GM19351 (cell line): Measurements from ENCODE around the gene FTSJ3.
"Not testable (repeated sequence)": the region's sequence is repeated elsewhere in the genome, so short reads cannot be mapped to it uniquely, and the experiment has no call there.

ENCODE experiments used
- ATAC-seq: cut with Tn5 transposase; IDR thresholded peaks from one replicate; pipeline ENCODE4 v1.9.1; 2021; ENCODE audit warnings: mild to moderate bottlenecking, moderate library complexity; ENCODE audit not compliant: unreplicated experiment

Gene FTSJ3

DNA sequence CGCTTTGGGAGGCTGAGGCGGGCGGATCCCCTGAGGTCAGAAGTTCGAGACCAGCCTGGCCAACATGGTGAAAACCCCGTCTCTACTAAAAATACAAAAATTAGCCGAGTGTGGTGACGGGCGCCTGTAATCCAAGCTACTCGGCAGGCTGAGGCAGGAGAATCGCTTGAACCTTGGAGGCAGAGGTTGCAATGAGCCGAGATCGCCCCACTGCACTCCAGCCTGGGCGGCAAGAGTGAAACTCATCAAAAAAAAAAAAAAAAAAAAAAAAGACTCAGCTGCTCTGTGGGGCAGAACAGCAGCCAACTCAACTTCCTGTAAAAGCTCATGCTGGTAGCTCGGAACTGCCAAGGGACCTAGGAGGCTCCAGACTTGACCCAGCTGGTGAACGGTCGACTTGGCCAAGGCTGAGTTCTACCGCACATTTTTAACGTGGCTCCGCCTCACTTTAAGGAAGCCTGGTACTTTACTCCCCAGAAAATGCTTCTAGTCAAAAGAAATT, 16.0 kb upstream of the FTSJ3 start:
- not testable (repeated sequence) for ATAC-seq

DNA sequence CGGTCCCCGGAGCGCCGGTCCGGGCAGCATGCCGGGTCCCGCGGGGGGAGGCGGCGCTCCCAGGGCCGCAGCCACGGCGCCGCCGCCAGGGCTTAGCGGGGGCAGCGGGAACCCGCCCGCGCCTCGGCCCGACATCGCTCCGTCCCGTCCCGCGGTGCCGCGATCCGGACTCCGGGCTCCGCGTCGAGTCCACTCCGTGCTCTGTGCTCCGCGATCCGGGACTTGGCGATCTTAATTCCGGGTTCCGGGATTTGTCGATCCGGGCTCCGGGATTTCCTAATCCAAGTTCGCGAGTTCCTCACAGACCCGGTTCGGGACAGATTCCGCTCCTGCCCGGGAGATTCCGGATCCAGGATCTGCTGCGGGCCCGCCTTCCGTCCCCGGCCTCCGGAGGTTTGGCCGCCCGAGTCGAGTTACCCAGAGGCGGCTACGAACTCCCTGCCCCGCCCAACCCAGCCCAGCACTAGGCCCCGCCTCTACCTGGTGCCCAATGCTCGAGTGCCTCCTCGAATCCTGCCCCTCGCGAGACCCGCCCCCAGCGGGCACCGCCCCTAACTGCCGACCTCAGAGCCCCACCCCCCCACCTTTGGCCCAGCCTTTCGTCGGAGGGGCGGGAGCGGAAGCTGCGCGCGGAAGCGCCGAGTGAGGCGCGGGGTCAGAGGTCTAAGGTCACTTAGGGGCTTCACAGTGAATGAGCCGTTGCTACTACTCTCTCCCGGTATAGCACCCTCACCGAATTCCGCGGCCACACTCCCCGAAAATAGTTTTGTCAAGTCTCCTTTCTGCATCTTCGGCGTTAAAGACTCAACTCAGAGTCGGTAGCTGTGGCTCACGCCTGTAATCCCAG, 15.3 kb upstream of the FTSJ3 start, which contains the start of gene SMARCD2:
Gene SMARCD2, minus strand, starts transcription at position 146 of the 847 bp plus-strand sequence. Its CDS starts 11 bp downstream, at position 135.
- peak; percentile 73 for ATAC-seq

DNA sequence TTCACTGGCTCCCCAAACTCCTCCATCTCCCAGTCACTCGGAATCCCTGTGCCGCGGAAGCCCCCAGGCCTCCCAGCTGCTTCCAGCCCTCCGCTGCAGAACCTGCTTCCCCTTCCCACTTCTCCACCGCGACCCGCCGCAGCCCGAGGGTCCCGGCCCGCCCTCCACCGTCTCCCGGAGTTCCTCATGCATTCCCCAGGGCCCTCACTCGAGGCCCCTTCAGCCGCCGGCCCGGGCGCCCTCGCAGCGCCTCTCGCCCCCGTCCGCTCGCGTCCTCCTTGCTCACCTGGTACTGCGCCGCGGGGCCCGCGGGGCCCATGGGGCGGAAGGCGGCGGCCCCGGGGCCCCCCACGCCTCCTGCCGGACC, 14.7 kb upstream of the FTSJ3 start:
- peak; percentile 30 for ATAC-seq

DNA sequence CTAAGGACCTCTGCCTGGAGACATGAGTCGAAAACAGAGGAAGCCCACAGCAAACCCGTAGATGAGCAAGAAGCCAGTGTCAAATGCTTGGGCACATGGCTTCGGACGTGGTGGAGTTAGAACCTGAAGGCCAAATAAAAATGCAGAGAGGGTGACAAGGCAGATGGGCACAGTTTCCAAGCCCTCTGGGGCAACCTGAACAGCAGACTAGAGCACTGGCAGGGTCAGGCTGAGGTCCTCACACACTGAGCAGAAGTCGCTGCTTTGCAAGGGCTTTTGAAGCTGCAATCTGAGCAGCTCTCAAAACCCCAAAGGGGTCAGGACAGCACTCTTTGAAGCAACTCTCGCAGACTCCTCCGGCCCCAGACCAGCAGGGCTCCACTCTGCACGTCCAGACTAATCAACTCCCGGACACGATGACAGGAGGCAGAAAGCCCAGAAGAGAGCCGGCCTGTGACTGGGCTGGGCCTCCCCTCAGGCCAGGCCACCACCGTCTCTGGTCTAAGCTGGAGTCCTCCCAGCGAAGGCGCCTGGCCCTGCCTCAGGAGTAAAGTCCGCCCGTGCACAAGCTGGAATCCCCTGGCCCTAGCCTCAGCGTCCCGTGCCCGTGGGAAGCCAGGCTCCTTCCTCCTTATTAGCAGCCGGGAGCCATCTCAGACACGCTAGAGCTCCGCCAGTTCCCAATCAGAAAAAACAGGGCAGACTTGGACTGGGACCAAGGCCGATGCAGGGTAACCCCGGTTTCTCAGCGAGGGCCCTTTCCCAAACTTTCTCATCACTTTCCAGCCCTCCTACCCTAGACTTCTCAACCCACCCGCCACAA, 14.1 kb upstream of the FTSJ3 start:
- no peak for ATAC-seq

DNA sequence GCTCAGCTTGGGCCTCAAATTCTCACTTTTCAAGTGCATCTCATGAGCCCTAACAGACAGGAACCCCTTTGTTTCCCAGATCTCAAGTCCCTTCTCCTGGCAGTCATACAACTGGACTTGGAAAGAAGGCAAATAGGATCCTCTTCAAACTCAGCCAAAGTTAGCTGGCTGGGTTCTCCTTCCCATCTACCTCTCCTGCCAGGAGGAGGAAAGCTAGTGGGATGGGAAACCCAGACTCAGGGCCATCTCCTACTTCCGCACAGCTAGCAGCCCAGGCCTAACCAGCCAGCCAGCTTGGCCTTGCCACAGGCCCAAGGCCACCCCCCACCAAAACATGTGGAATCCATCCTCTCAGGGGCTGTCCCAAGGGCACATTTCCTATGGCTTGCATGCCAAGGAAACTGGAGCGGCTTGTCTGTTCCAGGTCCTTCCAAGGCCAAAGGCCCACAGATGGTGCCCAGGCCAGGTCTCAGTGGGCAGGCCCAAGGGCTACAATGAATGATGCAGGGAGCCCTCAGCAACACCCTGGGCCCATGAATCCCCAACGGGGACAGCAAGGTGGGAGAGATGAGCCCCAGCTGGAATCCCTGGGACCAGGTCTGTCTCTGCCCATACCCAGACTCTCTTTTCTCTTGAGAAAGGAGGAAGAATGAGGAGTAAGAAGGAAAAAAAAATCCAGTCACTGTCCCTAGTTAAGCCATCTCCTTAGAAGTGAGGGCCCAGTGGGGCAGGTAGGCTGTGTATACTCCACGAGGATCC, 13.3 kb upstream of the FTSJ3 start:
- ATAC-seq, result no peak

DNA sequence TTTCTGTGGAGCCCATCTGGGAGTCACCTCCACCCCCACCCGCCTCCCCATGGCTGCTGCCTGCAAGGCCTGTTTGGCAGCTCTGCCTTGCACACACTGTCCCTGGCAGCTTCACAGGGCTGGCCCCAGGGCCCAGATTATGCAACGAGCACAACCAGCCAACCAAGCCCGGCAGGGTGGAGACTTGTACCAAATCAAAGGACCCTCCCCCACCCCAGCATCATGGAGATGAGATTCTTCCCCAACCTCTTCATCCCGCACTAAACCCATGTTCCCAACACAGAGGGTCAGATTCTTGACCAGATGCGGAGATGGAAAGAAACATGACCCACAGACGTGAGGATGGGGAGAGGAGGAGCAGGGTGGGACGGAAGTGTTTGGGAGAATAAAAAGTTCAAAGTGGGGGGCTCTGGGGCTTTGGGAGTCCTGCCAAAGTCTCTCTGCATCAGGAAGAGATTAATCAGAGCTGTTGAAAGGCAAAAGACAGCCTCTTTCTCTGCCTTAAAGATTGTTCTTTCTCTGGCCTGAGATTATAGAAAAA, 11.2 kb upstream of the FTSJ3 start:
- ATAC-seq, result no peak

DNA sequence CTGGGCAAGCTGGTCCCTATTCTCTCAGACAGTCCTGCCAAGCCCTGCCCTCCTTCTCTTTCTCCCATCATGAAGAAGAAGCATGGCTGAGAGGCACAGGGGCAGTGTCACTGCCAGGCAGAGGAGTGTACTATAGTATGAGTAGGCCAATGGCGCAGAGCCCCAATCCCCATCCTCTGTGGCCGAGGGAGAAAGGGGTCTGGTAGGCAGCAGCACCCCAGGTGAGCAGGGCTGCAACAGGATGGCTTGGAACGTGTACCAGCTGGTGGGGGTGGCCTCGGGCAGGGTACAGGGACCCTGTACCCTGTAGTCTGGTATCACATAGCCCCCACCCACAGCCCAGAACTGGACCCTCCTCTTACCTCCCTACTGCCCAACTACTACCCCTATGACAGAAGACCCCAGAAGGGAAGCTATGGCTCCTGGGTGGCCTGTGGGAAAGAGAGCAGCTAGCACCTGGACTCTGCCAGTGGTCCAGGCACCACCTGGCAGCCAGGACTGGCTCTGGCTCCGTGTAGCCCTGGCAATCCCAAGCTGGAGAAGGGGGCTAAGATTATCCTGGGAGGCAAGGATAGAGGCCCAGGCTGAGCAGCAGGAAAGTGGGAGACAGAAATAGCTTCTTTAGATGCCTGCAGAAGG, 10.6 kb upstream of the FTSJ3 start:
- no peak for ATAC-seq

DNA sequence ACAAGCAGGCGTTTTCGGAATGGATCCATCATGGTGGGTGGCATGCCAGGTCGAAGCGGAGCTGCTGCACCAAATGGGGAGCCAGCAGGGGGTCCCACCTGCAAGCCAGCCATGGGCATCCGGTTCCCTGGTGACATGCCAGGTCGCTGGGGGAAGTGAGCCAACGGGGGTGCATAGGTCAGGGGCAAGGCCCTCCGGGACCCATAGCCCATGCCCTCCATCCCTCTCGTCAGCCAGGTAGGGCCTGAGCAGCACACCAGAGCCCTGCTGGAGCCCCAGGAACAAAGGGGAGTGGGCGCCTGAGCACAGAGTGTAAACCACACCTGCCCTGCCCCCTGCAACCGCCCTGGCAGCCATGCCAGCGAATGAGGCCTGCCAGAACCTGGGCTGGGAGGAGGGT, 10.0 kb upstream of the FTSJ3 start:
- ATAC-seq, result no peak

DNA sequence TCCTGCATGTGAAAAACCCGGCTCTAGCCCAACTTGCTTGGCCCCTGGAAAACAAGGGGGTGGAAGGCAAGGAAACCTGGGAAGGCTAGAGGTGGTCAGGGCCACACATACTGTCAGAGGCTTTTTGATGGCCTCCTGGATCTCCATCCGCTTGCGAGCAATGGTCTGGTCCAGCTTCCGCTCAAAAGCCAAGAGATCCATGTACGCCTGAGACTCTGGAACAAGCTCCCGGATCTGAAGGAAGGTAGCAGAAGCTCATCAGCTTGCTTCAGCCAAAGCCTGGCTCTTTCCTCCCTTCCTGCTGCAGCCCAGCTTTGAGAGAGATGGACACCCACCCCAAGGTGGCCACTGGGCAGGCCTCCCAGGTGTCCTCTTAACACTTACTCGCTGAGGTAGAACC, 9.3 kb upstream of the FTSJ3 start:
- ATAC-seq, result no peak

DNA sequence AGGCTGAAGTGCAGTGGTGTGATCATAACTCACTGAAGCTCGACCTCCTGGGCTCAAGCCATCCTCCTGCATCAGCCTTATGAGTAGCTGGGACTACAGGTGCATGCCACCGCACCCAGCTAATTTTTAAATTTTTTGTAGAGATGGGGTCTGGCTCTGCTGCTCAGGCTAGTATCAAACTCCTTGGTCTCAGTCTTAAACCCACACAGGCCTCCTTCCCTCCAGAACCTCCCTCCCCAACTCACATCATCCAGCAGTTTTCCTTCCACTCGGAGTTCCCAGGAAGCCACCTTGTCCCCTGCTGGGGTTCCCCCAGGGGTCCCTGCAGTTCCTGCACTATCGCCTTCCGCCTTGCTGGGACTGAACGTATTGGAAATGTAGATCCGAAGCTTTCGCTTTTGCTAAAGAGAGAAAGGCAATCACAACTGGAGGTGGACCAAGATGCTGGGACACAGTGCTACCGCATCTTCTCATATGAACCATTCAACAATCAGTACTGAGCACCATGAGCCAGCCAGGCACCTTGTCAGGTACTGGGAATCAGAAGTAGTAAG, 7.8 kb upstream of the FTSJ3 start:
- no peak for ATAC-seq

DNA sequence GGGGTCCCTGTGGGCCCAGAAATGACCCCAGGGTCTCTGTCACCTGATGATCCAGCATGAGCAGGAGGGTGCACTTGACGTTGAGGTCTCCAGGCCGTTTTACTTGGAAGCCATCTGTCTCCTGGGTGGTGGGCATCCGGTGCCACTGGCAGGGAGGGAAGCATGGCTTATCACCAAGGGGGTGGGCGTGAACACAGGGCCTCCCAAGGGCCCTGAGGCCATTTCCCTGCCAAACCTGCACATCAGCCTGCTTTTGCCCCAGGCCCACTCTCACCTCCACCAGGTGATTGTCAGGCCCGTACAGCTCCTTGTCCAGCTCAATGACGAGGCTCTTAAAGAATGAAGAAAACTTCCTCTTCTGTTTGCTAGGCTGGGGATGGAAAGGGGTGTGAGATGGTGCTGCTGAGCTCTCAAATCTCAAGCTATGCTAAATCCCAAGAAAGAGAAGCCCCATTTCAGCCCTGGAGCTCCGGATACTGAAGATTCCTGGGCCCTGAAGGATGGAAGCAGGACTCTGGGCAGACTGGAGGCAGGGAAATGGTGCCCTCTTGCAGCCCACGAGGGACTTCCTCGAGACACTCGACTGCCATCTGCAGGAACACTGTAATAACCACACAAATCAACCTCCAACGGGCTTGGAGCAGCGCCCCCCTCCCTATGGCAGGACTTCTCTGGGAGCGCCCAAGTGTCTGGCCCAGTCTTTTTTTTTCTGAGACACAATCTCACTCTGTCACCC, 7.1 kb upstream of the FTSJ3 start:
- peak; percentile 86 for ATAC-seq

DNA sequence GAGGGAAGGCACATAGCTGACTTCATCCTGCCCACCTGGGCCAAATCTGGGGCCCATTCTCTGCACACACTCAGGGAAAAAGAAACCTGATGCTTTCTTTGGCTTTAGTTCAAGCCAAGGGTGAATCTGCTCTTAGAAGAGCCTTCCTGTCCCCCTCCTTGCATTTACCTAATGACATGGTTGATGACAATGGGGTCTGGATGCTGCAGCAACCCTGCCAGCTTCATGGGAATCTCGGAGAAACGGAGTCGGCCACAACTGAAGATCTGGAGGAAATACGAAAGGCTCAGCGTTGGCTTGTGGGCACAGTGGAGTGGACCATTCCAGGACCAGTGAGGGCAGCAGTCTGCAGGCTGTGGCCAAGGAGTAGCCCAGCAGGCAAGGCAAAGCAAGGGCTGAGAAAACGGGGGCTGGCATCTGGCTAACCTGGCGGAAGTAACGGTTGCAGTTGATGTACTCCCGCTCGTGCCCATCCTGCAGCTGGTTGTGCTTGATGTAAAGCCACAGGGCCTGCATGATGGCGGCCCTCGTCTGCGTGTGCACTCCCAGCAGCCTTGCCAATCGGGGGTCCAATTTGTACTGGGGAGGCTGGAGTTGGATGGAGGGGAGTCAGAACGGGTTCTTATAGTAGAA, 6.4 kb upstream of the FTSJ3 start:
- no peak for ATAC-seq

DNA sequence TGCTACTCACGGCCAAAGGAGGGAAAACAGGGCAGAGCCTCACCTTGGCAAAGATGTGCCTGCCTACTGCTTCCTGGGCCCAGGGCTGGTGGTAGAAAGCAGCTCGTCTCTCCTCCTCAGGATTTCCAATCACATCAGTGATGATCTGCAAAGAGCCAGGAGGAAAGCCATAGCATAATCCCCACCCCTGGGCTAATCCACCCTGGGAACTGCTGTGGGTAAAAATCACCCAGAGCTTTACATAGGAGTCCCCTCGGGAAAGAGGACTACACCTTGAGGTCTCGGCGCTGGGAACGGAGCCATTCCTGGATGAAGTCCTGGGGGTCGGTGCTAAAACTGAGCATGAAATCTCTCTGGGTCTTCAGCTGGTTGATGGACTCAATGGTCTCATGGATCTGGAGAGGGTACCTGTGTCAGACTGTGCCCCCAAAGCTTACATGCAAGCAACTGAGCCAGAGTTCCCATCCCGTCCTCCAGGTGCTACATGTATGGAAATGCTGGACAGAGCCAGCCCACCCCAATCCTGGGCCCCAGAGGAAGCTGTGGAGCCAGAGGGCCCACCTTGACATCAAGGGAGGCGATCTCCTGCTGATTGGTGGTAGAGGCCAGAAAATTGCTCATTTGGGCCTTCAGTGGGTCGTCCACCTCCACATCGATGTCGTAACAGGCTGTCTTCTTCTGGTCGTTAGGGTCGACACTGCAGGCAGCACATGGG, 5.7 kb upstream of the FTSJ3 start:
- ATAC-seq, result no peak

DNA sequence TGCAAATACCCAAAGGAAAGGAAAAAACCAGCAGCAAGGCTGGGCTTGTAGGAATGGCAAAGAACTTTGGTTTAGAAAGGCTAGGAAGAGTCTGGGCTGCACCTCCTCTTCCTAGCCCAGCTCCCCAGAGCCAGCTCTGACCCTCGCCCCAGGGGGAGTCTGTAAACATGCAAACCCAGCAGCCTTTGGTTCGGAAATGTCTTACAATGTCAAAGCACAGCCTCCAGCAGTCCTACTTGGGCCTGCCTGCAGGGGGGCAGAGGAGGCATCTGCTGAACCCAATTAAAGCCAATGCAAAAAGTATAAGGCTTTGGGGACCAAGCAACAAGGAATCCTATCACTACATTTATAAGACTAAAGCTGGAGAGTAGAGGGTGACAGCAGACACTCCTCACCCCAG, 5.0 kb upstream of the FTSJ3 start:
- no peak for ATAC-seq

DNA sequence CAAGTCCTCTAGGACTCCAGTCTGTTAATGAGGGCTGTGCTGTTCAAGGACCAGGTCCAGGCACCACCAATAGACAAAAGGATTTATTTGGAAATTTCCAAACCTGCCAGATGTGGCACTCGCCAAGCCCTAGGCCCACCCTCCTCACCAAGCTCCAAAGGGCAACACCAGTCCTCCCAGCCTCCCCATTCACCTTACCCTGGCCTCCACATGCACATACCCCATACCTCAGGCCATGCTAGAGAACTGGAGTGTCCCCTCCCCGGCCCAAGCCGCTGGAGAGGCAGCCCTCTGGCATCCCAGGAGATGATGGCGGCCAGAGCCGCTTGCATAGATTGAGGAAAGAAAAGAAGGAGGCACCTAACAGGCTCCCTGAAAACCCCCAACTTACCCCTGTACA, 4.6 kb upstream of the FTSJ3 start:
- no peak for ATAC-seq

DNA sequence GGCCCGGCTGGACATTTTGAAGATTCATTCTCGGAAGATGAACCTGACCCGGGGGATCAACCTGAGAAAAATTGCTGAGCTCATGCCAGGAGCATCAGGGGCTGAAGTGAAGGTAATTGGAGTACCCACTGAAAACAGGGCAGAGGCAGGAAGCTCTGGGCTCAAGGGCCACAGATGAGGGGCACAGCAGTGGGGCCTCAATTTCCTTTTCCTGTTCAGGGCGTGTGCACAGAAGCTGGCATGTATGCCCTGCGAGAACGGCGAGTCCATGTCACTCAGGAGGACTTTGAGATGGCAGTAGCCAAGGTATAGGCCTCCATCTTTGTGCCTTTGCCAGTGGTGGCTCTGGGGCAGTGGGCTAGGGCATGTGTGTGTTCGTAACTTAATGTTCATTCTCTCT, 4.0 kb upstream of the FTSJ3 start:
- ATAC-seq, result no peak

DNA sequence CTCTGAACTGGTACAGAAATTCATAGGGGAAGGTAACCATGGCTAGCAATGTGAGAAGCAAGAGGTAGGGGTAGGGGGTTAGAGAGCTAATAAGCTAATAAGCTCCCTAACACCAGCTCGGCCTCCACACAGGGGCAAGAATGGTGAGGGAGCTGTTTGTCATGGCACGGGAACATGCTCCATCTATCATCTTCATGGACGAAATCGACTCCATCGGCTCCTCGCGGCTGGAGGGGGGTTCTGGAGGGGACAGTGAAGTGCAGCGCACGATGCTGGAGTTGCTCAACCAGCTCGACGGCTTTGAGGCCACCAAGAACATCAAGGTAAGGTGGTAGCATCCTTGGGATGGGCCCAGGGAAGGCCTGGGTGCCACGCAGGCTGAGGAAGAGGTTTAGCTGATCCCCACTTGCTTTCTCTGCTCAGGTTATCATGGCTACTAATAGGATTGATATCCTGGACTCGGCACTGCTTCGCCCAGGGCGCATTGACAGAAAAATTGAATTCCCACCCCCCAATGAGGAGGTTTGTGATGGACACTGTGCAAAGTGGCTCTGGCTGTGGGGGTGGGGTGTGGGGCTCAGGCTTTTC, 3.5 kb upstream of the FTSJ3 start:
- no peak for ATAC-seq

DNA sequence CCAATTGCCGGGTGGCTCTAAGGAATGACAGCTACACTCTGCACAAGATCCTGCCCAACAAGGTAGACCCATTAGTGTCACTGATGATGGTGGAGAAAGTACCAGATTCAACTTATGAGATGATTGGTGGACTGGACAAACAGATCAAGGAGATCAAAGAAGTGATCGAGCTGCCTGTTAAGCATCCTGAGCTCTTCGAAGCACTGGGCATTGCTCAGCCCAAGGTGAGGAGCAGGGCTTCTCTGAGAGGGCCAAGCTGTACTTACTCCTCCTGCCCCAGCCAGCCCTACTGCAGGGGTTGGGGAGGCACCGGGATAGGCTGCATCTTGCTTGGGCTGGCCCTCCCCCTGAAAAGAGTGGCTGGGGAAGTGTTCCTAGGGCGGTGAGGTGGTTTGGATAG, 2.8 kb upstream of the FTSJ3 start:
- no peak for ATAC-seq
